Keratinocyte (primary cell): ENCODE data around the gene HIP1. TPM values are rescaled to one million over a fixed set of nuclear protein-coding genes. Genes with fewer than 3 reads are reported as not detected.

ENCODE experiments used
- DNase-seq: peaks from one replicate; pipeline ENCODE4 v3.0.0-alpha.2; 2011; ENCODE audit warnings: low read depth, missing footprints, low spot score
- FAIRE-seq: peaks from 2 replicates; lab custom pipeline; 2011; peaks lifted over from hg19 to GRCh38; lab: Jason Lieb, UNC
- H2AFZ ChIP-seq: 2 replicates; pipeline ENCODE4 v1.6.0; 2012; ENCODE audit warnings: low read length, control low read depth, inconsistent platforms; ENCODE audit not compliant: control insufficient read depth
- H3K27ac ChIP-seq: 2 replicates; pipeline ENCODE4 v1.5.1; 2011; ENCODE audit warnings: low read length; ENCODE audit not compliant: control insufficient read depth, insufficient read depth
- H3K27me3 ChIP-seq: 3 replicates; pipeline ENCODE4 v1.6.0; 2011; ENCODE audit warnings: low read length; ENCODE audit not compliant: control insufficient read depth, insufficient read depth; ENCODE audit errors: extremely low read depth
- H3K36me3 ChIP-seq, 2 experiments: 2 replicates in 1 of 2; 3 replicates in 1 of 2; pipeline ENCODE4 v1.5.1; 2011; ENCODE audit warnings: low read length in 2 of 2, mild to moderate bottlenecking in 1 of 2; ENCODE audit not compliant: control insufficient read depth in 2 of 2, insufficient read depth in 2 of 2; ENCODE audit errors: extremely low read depth in 1 of 2
- H3K4me1 ChIP-seq: 3 replicates; pipeline ENCODE4 v1.5.1; 2011; ENCODE audit warnings: low read length; ENCODE audit not compliant: control insufficient read depth, insufficient read depth; ENCODE audit errors: extremely low read depth
- H3K4me2 ChIP-seq: 3 replicates; pipeline ENCODE4 v1.6.0; 2011; ENCODE audit warnings: low read depth, low read length; ENCODE audit not compliant: control insufficient read depth, insufficient read depth; ENCODE audit errors: extremely low read depth
- H3K4me3 ChIP-seq, 3 experiments: fragments of 200-600 bp in 1 of 3; sonication (generic) in 1 of 3; 2 replicates in 2 of 3; 3 replicates in 1 of 3; pipeline ENCODE4 v1.5.1; 2011 to 2016; ENCODE audit warnings: low read length in 3 of 3, mild to moderate bottlenecking in 3 of 3, control low read depth in 2 of 3, inconsistent platforms in 1 of 3, low read depth in 1 of 3, mixed read lengths in 1 of 3, mixed run types in 1 of 3, moderate library complexity in 1 of 3; ENCODE audit not compliant: control insufficient read depth in 2 of 3, insufficient read depth in 2 of 3; ENCODE audit errors: extremely low read depth in 1 of 3
- H3K79me2 ChIP-seq: 2 replicates; pipeline ENCODE4 v1.6.0; 2012; ENCODE audit warnings: low read length; ENCODE audit not compliant: control insufficient read depth, insufficient read depth
- H3K9ac ChIP-seq: 3 replicates; pipeline ENCODE4 v1.6.0; 2011; ENCODE audit warnings: low read length; ENCODE audit not compliant: control insufficient read depth, insufficient read depth; ENCODE audit errors: extremely low read depth
- H3K9me1 ChIP-seq: 3 replicates; pipeline ENCODE4 v1.6.0; 2011; ENCODE audit warnings: low read length; ENCODE audit not compliant: control insufficient read depth, insufficient read depth; ENCODE audit errors: extremely low read depth
- H3K9me3 ChIP-seq: 2 replicates; pipeline ENCODE4 v1.5.1; 2012; ENCODE audit warnings: low read depth, low read length; ENCODE audit not compliant: control insufficient read depth
- H4K20me1 ChIP-seq: 3 replicates; pipeline ENCODE4 v1.6.0; 2011; ENCODE audit warnings: low read length; ENCODE audit not compliant: control insufficient read depth, insufficient read depth; ENCODE audit errors: extremely low read depth
- CTCF ChIP-seq, 3 experiments: IDR thresholded peaks in 1 of 3; conservative IDR thresholded peaks in 1 of 3; optimal IDR thresholded peaks in 1 of 3; 2 replicates in 2 of 3; 3 replicates in 1 of 3; pipeline versions ENCODE3 to v1.5.1; 2011; ENCODE audit warnings: low read length in 3 of 3, mild to moderate bottlenecking in 3 of 3, moderate library complexity in 2 of 3, control low read depth in 1 of 3, inconsistent platforms in 1 of 3; ENCODE audit not compliant: insufficient read depth in 2 of 3; ENCODE audit errors: extremely low read depth in 1 of 3
- EZH2 ChIP-seq: IDR thresholded peaks from one replicate; pipeline ENCODE4 v1.6.1; 2012; ENCODE audit warnings: inconsistent platforms, mild to moderate bottlenecking, low read length, moderate library complexity
- dilution Hi-C: fragments of 300-500 bp; cut with MboI; formaldehyde crosslinking; loops from one replicate; pipeline ENCODE4 v1.7.0; 2020; ENCODE audit warnings: low sequenced_read_pairs; ENCODE audit not compliant: extremely low pct_ligation_motif_present
- polyA plus RNA-seq, 5 experiments: library from polyadenylated mRNA; depleted of rRNA in 3 of 5; stranded (reverse) in 3 of 5; stranded (forward) in 1 of 5; unstranded in 1 of 5; fragments of >200 nt; gene quantifications; 1 replicate in 1 of 5; 2 replicates in 3 of 5; 3 replicates in 1 of 5; pipeline versions ENCODE4 v1.2.1 to v1.2.3, GENCODE V29; 2011 to 2012; ENCODE audit warnings: missing spikeins in 2 of 5, low read depth in 1 of 5, low replicate concordance in 1 of 5

HIP1 gene
- polyA plus RNA-seq, 1 donor (not counting 4 experiments of a cell fraction or from before 2014, with no cell fraction given): 5.0 TPM

GRCh38 chr7:75546237-75547015, 192.3 kb downstream of the HIP1 start:
- H3K9ac ChIP-seq: no peak overlapping the region
- H3K4me2 ChIP-seq: no peak overlapping the region
- H3K9me3 ChIP-seq: no peaks in the 10 kb centered on the region
- no peaks in the 10 kb centered on the region for H3K27me3 ChIP-seq
- FAIRE-seq (no peak), DNase-seq (no peak)
- H3K4me3 ChIP-seq: no peak overlapping the region
- H3K79me2 ChIP-seq: no peaks in the 10 kb centered on the region
- no peaks in the 10 kb centered on the region for H3K4me1 ChIP-seq
- no peak overlapping the region for H2AFZ ChIP-seq
- peaks cover 4% of the 10 kb centered on the region for H4K20me1 ChIP-seq
- dilution Hi-C loops: no loop called here
- TF ChIP-seq CTCF (optimal IDR thresholded peaks at IDR 0.05 in 1 of 3, IDR thresholded peaks at IDR 0.05 in 1 of 3, conservative IDR thresholded peaks at IDR 0.05 in 1 of 3; ENCODE audit: extremely low read depth in 1 of 3, insufficient read depth in 2 of 3, low read length in 3 of 3) (no peak), EZH2 (no peak)
- no peaks in the 10 kb centered on the region for H3K9me1 ChIP-seq
- H3K27ac ChIP-seq: no peak overlapping the region
- H3K36me3 ChIP-seq: peaks cover 0 to 1% of the 10 kb centered on the region in 2 experiments

- Histone ChIP-seq H2AFZ (no peak overlapping the region), H3K79me2 (no peaks in the 10 kb centered on the region), H3K4me3 (no peak overlapping the region), H4K20me1 (no peaks in the 10 kb centered on the region), H3K9me1 (no peaks in the 10 kb centered on the region), H3K27me3 (no peaks in the 10 kb centered on the region), H3K4me2 (no peak overlapping the region), H3K9ac (no peak overlapping the region), H3K36me3 (no peaks in the 10 kb centered on the region), H3K9me3 (no peaks in the 10 kb centered on the region), H3K27ac (no peak overlapping the region), H3K4me1 (no peaks in the 10 kb centered on the region)
- dilution Hi-C loops: no loop called here
- FAIRE-seq (no peak), DNase-seq (no peak)
- TF ChIP-seq EZH2: no peak
- TF ChIP-seq CTCF (optimal IDR thresholded peaks at IDR 0.05 in 1 of 3, IDR thresholded peaks at IDR 0.05 in 1 of 3, conservative IDR thresholded peaks at IDR 0.05 in 1 of 3; ENCODE audit: extremely low read depth in 1 of 3, insufficient read depth in 2 of 3, low read length in 3 of 3): no peak
These were observed 201.0 kb downstream of the HIP1 start for GRCh38 chr7:75537731-75538130.
